GM18951 (cell line): ENCODE data around the gene CLEC16A.
"Not testable (repeated sequence)": the region's sequence is repeated elsewhere in the genome, so short reads cannot be mapped to it uniquely, and the experiment has no call there.

Experiments
- POLR2A ChIP-seq: IDR thresholded peaks from 4 replicates; pipeline ENCODE4 v1.6.1; 2011; ENCODE audit warnings: mild to moderate bottlenecking; ENCODE audit not compliant: insufficient read length, insufficient read depth; ENCODE audit errors: extremely low read depth
- in situ Hi-C: fragments of 300-500 bp; cut with MboI; formaldehyde crosslinking; loops from one replicate; pipeline ENCODE4 v1.12.0; 2022; ENCODE audit warnings: low sequenced_read_pairs, mixed read lengths, inconsistent platforms; ENCODE audit not compliant: unreplicated experiment

CLEC16A gene

DNA sequence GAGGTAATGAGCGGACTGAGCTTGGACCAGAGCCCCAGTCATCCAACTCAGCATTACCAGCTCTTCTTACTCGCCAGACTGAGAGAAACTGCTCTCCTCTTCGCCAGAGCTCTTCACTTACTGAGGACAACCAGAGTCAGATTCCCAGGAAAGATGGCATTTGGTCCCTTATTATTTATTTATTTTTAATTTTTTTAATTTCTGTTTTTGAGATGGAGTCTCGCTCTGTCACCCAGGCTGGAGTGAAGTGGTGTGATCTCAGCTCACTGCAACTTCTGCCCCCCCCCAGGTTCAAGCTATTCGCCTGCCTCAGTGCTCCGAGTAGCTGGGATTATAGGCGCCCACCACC, 25.4 kb upstream of the CLEC16A start:
- TF ChIP-seq POLR2A: no peak

DNA sequence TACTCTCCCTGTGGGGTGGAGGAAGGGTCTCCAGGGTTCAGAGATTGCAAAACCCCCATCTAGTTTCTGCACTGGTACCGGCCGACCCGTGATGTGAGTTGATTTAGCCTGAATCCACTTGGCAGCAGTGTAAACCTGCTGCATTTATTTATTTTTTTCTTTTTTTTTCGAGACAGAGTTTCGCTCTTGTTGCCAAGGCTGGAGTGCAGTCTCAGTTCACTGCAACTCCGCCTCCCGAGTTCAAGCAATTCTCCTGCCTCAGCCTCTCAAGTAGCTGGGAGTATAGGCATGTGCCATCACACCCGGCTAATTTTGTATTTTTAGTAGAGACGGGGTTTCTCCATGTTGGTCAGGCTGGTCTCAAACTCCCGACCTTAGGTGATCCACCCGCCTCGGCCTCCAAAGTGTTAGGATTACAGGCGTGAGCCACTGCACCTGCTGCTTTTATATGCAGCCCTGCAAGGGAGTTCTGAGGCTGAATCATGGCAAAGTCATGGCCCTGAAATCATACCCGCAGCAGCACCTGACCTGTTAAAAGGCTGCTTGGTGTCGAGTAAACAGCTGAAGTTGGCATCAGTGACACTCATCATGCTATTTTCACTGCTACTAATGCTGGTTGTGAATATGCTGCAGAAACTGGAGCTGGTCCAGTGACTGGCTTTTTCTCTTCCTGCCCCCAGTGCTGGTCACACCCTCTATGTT, 23.5 kb upstream of the CLEC16A start:
- in situ Hi-C loops: no loop called here
- no peak for TF ChIP-seq POLR2A

More for the DNA sequence above, 25.4 kb upstream of the CLEC16A start:
- in situ Hi-C loops: loop anchor here (10.0 kb wide), 1 partner anchor 394 kb away; no protein-coding TSS in a partner anchor

DNA sequence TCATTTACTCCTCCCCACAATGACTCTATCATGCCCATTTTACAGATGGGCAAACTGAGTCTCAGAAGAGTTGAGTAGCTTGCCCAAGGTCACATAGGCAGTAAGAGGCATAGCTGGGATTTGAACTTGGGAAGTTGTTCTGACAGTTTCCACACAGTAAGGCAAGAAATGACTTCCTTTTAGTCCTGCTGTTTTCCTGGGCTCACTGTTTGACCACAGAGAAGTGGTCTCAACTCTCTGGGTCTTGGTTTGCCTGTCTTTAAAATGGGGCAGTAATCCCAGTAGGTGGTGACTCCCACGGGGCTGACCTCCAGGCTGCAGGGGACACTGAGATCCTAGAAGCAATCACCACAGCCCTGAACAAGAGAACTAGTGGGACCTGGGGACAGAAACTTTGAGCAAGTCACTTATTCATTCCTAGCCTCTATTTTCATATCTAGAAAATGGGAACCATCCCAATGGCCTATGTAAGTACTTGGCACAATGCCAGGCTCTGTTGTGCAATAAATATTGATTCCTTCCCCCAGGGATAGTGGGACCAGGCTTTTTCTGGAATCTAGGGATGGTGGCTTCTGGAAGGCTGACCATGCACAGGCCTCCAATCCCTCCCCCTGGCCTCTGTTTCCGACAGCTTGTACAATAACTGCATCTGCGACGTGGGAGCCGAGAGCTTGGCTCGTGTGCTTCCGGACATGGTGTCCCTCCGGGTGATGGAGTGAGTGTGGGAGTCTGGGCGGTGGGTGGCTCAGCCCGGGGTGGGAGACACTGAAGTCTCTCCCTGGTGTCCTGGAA, 22.6 kb upstream of the CLEC16A start:
- in situ Hi-C loops: no loop called here
- TF ChIP-seq POLR2A: no peak

DNA sequence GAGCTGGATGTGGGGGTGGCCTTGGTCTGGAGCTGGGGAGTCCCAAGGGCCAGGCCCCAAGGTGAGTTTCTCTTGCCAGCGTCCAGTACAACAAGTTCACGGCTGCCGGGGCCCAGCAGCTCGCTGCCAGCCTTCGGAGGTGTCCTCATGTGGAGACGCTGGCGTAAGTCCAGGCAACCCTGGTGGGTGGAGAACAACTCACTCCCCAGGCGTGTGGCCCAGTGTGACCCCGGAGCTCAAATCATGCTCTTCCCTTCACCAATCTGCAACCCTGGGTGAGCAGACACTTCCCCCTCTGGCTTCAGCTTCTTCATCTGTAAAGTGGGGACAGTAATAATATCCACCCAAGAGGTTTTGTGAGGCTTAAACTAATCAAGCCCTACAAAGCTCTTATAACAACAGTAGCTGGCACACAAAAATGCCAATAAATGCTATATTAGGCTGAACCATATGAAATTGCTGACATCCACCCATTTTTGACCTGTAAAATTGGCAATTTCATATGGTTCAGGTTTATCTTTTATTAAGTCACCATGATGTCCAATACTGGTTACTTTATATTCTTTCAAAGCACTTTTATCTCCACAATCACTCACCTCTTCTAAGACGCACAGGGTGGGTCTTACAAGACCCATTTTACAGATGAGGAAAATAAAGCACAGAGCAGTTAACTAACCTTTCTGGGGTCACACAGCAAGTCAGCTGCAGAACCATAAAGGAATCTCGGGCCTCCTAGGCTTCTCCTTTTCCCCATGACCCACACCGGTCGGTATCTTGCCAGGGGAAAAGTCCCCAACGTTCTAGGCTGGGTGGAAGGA, 21.8 kb upstream of the CLEC16A start:
- in situ Hi-C loops: no loop called here
- TF ChIP-seq POLR2A: no peak

- TF ChIP-seq POLR2A: no peak
- in situ Hi-C loops: no loop called here
These were observed 21.2 kb upstream of the CLEC16A start for GRCh38 chr16:10923146-10923649.

- TF ChIP-seq POLR2A: no peak
- in situ Hi-C loops: no loop called here
These were observed 20.6 kb upstream of the CLEC16A start for GRCh38 chr16:10923650-10924214.

DNA sequence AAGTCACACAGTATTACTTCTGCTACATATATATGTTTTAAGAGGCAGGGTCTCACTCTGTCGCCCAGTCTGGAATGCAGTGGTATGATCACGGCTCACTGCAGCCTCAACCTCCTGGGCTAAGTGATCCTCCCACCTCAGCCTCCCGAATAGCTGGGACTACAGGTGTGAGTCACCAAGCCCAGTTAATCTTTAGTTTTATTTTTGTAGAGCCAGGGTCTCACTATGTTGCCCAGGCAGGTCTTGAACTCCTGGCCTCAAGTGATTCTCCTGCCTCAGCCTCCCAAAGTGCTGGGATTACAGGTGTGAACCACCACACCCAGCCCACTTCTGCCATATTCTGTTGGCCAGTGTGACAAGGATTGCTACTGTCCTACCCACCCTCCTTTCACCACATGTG, 19.1 kb upstream of the CLEC16A start:
- in situ Hi-C loops: not testable (repeated sequence)

DNA sequence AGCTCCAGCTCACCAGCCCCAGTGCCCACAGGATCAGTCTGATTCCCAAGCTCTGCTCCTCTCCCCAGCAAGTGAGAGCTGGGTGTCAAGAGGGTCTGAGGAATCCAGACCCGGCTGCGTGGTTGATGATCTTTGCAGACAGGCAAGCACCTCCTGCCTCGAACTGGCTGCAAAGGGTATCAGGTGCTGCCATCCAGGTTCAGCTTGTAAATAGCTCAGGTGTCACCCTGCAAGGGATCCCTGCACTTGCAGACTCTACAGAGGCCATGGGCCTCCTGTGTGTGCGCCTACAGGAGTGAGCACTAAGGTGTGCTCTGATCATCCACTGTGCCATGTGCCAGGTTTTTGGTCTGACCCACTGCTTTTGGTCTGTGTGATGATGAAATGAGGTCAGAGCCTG, 18.3 kb upstream of the CLEC16A start:
- no peak for TF ChIP-seq POLR2A
- in situ Hi-C loops: no loop called here

DNA sequence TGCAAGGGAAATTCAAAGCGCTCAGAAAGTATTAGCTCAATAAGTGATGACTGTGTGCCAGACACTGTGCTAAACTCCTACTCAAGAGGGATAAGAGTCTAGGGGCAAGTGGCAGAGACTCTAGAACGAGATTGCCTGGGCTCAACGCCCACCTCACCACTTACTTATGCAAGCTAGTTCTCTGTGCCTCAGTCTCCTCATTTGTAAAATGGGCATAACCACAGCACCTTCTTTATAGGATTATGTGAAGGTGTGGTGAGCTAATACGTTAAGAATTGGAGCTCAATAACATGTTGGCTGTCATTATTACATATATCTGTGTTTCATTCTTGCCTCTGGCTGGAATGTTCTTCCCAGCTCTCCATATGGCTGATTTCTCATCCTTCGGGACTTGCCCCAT, 17.5 kb upstream of the CLEC16A start:
- in situ Hi-C loops: no loop called here
- TF ChIP-seq POLR2A: no peak

DNA sequence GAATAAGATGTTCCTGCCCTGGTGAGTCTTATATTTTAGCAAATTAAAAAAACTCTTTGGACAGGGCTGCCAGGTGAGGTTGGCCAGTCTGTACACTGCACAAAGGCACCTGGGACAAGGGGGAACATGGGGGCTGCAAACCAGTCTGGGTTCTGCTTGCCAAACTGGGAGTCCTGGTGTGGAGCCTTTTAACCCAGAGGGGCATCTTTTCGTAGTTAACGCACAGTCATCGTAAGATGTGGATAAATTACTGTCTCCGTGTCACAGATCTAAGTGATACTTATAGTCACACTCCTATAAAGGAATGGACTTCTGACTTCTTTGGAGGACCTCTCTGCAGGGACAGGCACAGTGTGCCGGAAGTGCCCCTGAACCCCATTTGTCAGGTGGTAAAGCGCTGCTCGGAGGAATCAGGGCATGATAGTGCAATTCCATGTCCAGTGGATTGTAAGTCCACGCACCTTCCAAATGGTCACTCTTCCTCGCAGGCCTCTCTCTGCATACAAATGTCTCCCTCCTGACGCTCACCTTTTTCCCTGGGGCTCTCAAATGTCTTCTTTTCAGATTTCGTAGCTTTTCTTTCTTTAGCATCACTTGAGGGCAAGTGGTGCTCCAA, 16.8 kb upstream of the CLEC16A start:
- TF ChIP-seq POLR2A: no peak
- in situ Hi-C loops: no loop called here

DNA sequence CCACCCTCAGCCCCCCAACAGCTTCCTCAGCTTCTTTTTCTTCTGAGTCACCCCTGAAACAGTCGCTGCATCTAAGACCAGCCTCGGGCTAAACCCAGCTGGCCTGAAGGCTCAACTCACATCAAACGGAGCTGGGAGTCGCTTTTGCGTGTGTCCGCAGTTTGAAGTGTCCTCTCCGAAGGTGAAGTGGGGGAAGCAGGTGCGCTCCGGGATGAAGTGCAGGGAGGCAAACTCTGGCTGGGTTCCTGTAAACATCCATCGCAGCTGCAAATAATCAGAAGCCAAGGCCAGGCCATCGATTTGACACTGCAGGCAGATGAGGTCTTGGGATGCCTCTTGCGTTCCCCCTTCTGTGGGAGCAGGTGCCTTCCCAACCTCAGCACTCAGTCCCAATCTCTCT, 15.3 kb upstream of the CLEC16A start:
- in situ Hi-C loops: not testable (repeated sequence)

DNA sequence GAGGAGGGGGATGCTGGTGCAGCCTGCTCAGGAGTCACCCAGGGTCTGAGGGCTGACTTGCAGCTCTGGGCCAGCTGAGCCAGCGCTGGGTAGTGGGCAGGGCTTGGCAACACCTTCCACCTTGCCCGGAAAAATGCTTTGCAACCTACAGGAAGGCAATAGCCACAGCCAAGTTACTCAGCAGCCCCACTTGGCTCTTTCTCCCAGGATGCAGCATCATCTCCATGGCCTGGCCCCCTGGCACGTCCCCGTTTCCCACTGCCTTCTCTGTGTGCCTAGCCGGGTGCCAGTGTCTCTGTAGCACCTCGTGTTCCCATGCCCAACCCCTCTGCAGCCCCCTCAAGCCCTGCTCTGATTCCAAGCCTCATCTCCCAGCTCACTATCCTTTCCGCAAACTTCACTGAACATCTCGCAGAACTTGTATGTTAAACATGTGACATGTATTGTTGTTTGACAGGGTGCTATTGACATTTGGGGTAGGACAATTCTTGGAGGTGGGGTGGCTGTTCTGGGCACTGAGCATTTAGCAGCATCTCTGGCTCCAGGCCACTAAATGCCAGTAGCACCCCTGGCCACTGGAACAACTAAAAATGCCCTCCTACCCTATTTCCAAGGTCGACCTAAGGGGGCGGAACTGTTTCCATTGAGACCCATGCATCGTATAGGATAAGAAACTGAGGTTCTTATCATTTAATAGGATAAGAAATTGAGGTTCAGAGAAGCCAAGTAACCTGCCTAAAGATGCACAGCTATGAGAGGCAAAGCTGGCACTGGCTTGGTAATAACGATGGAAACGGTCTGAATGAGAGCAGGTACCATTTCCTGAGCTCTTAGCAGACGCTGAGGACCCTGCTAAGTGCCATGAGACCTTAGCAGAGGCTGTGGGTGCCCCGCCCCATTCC, 14.3 kb upstream of the CLEC16A start:
- TF ChIP-seq POLR2A: peak; percentile 29
- in situ Hi-C loops: no loop called here

GRCh38 chr16:10930755-10931093, 13.6 kb upstream of the CLEC16A start:
- no peak for TF ChIP-seq POLR2A
- in situ Hi-C loops: no loop called here
